GM12864 (cell line): ENCODE data around the gene CACNG4.

Experiments
- DNase-seq: peaks from one replicate; pipeline ENCODE4 v3.0.0-alpha.2; 2011; ENCODE audit warnings: low read depth
- H3K4me3 ChIP-seq: 2 replicates; pipeline ENCODE4 v1.5.1; 2011; ENCODE audit warnings: mild to moderate bottlenecking, low read depth, low read length, control low read depth
- TF ChIP-seq, protein P1 (sequence below): IDR thresholded peaks from 2 replicates; pipeline ENCODE4 v1.5.1; 2011; ENCODE audit warnings: low read depth, mild to moderate bottlenecking, moderate library complexity, low read length, control low read depth, inconsistent platforms; ENCODE audit errors: missing control alignments

The CACNG4 gene

DNA sequence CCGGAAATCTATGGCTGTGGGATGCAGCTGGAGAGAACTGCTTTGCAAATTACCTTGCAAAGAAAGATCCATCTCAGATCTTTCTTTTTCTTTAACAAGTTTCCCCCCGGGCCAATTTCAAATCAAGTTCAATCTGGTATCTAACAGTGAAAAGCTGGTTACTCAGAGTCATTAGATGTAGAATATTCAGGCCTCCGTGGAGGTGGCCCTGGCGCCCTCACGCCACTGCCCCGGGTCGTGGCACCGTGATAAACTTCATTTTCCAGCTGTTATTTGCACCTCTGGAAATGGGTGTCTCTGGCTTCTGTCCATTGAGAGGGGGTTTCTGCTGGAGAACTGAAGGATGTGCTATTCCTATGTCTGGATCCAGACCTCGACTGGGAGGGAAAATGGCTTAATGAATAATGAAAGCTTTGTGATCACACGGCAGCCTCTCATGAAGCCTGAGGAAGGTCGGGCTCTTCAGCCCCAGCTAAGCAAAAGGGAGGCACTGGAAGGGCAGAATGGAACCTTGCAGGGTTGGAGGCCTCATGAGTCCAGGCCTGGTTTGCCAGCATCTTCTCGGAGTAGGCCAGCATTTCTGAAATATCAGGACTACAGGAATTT lies 30.5 kb downstream of the CACNG4 start:
- H3K4me3 ChIP-seq: no peak overlapping the region
- TF ChIP-seq, protein P1, sequence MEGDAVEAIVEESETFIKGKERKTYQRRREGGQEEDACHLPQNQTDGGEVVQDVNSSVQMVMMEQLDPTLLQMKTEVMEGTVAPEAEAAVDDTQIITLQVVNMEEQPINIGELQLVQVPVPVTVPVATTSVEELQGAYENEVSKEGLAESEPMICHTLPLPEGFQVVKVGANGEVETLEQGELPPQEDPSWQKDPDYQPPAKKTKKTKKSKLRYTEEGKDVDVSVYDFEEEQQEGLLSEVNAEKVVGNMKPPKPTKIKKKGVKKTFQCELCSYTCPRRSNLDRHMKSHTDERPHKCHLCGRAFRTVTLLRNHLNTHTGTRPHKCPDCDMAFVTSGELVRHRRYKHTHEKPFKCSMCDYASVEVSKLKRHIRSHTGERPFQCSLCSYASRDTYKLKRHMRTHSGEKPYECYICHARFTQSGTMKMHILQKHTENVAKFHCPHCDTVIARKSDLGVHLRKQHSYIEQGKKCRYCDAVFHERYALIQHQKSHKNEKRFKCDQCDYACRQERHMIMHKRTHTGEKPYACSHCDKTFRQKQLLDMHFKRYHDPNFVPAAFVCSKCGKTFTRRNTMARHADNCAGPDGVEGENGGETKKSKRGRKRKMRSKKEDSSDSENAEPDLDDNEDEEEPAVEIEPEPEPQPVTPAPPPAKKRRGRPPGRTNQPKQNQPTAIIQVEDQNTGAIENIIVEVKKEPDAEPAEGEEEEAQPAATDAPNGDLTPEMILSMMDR: no peak
- no peak for DNase-seq

DNA sequence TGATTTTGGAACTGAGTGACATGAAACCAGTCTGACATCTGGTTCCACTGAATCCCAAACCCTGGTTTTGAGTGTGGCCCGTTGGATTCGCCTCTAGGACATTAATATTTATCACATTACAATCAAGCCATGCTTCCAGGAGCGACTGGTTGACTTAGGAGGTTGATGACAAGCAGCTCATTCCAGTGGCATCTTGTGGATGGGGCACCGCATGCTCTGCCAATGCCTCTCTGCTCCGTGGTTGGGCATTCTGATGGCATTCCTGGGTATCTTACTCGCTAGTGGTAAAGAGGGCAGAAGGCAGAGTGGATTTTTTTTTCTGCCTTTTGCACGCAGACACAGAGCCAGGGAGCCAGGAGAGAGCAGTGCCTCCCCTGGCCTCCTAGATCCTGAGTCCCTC lies 31.4 kb downstream of the CACNG4 start:
- TF ChIP-seq, protein P1: no peak
- H3K4me3 ChIP-seq: no peak overlapping the region
- DNase-seq: no peak

DNA sequence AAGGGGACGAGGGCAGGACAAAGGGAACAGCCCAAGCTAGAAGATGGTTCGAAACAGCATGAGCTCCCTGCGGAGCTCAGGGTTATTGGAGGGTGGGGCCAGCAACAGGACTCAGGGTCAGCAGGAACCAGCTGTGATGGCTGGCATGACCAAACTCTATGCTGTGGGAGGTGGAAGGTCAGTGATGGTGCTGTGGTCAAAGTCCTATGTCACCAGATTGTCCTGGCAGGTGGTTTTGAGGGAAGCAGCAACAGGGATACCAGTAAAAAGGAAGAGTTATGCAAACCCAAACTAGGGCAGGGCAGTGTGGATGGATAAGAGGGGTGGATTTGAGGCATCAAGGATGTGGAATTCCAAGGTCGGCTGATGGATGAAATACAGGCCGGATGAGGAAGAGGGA lies 32.4 kb downstream of the CACNG4 start:
- DNase-seq: no peak
- H3K4me3 ChIP-seq: no peak overlapping the region
- TF ChIP-seq, protein P1: no peak

DNA sequence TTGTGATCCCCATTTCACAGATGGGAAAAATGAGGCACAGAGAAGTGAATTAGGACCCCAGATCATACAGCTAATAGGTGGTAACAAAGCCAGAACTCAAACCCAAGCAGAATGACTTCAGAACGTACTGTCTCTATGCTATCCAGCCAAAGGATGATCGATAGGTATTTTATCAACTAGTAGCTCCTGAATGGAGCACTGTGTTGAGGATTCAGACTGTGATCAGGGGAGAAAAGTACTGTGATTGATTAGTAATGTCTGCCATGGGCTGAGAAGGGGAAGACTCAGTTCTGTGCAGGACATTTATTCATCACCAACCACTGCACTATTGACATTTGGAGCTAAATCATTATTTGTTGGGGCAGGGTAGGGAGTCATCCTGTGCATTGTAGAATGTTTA lies 38.7 kb downstream of the CACNG4 start:
- H3K4me3 ChIP-seq: no peak overlapping the region
- TF ChIP-seq, protein P1: no peak
- DNase-seq: no peak

DNA sequence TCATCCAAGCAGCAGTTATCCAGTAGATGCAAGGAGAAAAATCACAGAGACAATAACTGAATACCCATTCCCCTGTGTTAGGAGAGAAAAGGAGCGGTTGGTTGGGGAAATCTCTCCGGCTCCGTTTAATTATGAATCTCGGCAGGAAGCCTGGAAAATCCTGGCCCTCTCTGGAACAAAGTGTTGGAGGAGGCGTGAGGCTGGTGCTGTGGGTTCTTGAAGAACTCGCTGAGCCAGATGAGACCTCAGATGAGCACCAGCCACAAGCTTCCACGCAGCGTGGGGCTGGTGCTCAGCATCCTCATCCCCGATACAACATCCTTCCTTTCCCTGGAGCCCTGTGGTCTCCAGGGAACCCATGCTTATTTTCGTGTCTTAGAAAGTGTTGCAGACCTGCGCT lies 39.7 kb downstream of the CACNG4 start:
- no peak for DNase-seq
- no peak overlapping the region for H3K4me3 ChIP-seq
- TF ChIP-seq, protein P1: no peak

DNA sequence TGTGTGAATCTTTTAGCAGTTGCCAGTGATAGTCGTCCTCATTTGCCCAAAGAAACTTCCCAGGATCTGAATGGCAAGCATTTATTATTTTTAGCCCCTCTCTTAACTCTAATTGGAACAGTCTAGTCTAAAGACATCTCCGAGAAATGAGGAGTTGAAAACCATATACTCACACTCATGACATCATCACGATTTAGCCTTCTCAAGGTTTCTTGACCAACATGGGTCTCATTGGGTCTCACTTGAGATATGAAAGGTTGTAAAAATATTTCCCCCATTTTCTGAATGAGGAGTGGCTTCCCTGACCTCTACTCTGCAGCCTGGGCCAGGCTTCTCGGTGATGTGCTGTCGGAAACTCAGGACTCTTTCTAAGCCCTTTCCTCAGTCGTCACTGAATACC lies 42.8 kb downstream of the CACNG4 start:
- no peak for DNase-seq
- no peak overlapping the region for H3K4me3 ChIP-seq
- TF ChIP-seq, protein P1: no peak

DNA sequence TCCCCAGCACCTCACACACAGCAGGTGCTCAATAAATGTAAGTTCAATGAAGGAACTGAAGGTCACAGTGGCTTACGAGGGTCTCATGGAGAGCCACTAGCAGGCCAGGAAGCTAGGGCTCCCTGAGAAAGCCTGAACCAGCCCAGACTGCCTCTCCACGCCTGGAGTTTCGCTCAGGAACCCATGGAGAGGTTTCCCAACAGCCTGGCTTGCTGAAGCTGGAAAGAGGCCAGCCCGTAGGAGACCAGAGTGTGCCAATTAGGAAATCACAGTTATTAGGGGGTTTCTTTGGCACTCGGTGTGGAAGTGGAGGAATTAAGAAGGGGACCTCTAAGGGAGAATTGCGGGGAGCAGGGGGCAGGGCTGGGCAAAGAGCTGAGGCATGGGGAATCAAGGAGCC lies 43.6 kb downstream of the CACNG4 start:
- no peak for DNase-seq
- H3K4me3 ChIP-seq: no peak overlapping the region
- TF ChIP-seq, protein P1: no peak
